ENCODE data around the gene FBXL17.

The FBXL17 gene

DNA sequence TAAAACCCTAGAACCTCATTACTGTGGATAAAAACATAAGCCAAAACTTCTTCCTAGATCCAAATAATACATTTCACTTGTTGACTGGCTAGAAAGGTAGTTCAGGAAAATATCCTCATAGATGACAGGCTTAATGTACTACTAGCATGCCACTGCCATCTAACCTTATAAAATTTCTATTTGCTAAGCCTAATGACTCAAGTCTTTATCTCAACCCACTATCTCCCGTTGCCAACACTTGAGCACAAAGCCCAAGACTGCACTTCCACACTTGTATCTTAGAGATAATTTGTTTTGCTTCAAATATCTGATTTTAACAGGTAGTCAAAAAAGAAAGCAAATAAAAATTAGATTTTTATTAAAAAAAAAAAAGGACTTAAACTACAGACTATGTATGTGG, 42.7 kb downstream of the FBXL17 start:
- TF ChIP-seq ZFX (IDR thresholded peaks at IDR 0.05; ENCODE audit: borderline replicate concordance), result no peak
- TF ChIP-seq, protein P1, sequence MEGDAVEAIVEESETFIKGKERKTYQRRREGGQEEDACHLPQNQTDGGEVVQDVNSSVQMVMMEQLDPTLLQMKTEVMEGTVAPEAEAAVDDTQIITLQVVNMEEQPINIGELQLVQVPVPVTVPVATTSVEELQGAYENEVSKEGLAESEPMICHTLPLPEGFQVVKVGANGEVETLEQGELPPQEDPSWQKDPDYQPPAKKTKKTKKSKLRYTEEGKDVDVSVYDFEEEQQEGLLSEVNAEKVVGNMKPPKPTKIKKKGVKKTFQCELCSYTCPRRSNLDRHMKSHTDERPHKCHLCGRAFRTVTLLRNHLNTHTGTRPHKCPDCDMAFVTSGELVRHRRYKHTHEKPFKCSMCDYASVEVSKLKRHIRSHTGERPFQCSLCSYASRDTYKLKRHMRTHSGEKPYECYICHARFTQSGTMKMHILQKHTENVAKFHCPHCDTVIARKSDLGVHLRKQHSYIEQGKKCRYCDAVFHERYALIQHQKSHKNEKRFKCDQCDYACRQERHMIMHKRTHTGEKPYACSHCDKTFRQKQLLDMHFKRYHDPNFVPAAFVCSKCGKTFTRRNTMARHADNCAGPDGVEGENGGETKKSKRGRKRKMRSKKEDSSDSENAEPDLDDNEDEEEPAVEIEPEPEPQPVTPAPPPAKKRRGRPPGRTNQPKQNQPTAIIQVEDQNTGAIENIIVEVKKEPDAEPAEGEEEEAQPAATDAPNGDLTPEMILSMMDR (IDR thresholded peaks at IDR 0.05), result no peak

DNA sequence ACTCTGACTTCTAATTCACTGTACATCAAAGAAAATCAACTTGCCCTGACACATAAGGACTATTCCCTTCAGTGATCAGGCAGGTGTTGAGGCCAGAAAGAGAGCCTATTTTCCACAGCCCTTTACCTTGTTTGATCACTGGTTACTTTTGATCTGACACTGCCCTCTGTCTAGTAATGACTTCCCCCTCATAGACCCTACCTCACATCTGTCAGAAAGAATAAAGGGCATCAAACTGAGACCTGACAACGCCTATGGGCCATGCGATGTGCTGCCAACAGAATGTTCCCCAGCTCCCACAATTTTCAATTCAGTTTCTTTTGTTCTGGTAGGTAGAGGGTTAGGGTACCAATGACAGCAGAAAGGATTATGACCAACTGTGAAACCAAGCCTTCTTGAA, 47.7 kb downstream of the FBXL17 start:
- TF ChIP-seq ZFX (IDR thresholded peaks at IDR 0.05; ENCODE audit: borderline replicate concordance), result no peak
- TF ChIP-seq, protein P1 (IDR thresholded peaks at IDR 0.05), result no peak
- no peak overlapping the region for H3K27ac ChIP-seq

More for the DNA sequence above, 42.7 kb downstream of the FBXL17 start:
- no peak overlapping the region for H3K27ac ChIP-seq

DNA sequence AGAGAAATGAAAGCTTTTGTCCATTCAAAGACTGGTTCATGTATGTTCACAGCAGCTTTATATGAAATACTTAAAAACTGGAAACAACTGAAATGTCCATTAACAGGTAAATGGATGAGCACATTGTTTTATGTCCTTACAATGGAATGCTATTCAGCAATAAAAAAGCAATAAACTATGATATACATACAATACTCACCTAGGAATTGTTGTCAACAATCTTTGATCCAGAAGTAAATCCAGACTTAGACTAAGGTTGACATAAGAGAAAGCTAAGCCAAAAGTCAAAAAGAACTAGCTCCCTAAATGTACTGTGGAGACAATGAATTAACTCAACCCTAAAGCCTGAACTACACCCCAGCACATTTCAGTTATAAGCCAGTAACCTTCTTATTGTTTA, 54.9 kb downstream of the FBXL17 start:
- no peak overlapping the region for H3K27ac ChIP-seq
- TF ChIP-seq ZFX (IDR thresholded peaks at IDR 0.05; ENCODE audit: borderline replicate concordance), result no peak
- TF ChIP-seq, protein P1 (IDR thresholded peaks at IDR 0.05), result no peak

GRCh38 chr5:108324886-108325285, 57.0 kb downstream of the FBXL17 start:
- TF ChIP-seq ZFX (IDR thresholded peaks at IDR 0.05; ENCODE audit: borderline replicate concordance), result no peak
- TF ChIP-seq, protein P1 (IDR thresholded peaks at IDR 0.05), result no peak
- no peak overlapping the region for H3K27ac ChIP-seq

DNA sequence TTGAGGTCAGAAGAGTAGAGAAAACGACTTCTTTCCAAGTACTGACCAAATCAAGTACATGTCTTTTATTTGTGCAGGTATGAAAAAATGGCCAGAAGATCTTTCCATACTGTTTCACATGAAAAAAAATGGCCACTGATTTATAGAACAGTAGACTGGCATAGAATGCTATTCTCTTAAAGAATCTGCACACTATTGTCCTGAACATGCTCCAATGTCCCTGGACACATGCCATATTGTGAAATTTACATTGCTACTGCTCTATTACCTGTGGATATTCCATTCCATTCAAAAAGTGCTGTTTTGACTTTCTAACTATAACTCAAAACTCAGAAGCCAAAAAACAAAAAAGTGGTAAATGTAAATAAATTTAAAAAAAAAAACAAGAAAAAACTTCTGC, 60.6 kb downstream of the FBXL17 start:
- TF ChIP-seq, protein P1 (IDR thresholded peaks at IDR 0.05), result no peak
- TF ChIP-seq ZFX (IDR thresholded peaks at IDR 0.05; ENCODE audit: borderline replicate concordance), result no peak
- H3K27ac ChIP-seq, result no peak overlapping the region

- no peak overlapping the region for H3K27ac ChIP-seq
- TF ChIP-seq, protein P1 (IDR thresholded peaks at IDR 0.05), result no peak
- no peak for TF ChIP-seq ZFX (IDR thresholded peaks at IDR 0.05; ENCODE audit: borderline replicate concordance)
Measured at GRCh38 chr5:108320231-108320630, 61.7 kb downstream of the FBXL17 start.

DNA sequence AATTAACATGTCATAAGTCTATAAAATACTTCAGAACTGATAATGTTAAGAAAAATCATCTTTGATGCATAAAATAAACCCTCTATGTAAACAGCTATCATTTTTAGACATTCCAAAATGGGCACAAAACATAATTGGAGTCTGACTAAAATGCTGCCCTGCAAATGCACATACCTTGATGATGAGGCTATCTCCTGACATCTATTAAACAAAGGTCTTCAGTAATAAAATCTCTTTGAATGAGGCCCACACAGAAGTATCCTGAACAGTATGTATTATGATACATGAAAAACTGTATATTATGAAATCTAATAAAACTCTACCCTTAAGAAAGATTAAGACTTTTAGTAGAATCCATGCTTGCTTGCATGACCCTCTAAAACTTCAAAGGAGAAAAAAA, 66.1 kb downstream of the FBXL17 start:
- no peak for TF ChIP-seq ZFX (IDR thresholded peaks at IDR 0.05; ENCODE audit: borderline replicate concordance)
- H3K27ac ChIP-seq, result no peak overlapping the region

GRCh38 chr5:108312258-108312657, 69.6 kb downstream of the FBXL17 start:
- TF ChIP-seq, protein P1 (IDR thresholded peaks at IDR 0.05), result no peak
- no peak for TF ChIP-seq ZFX (IDR thresholded peaks at IDR 0.05; ENCODE audit: borderline replicate concordance)
- H3K27ac ChIP-seq, result no peak overlapping the region

Data from 22Rv1 (cell line).